NCI-H2227 treated with DMSO at 0.1 percent for 48 hours (cell line): Measurements from ENCODE around the gene SIAH2.

ENCODE experiments used
- DNase-seq: peaks from one replicate; lab custom pipeline; 2025; lab: John Stamatoyannopoulos, UW

SIAH2 gene

GRCh38 chr3:150747886-150748683, 14.9 kb downstream of the SIAH2 start:
- DNase-seq, result no peak

GRCh38 chr3:150746791-150747590, 16.0 kb downstream of the SIAH2 start:
- DNase-seq, result no peak

GRCh38 chr3:150745832-150746231, 17.1 kb downstream of the SIAH2 start:
- no peak for DNase-seq

- no peak for DNase-seq
These were observed 18.1 kb downstream of the SIAH2 start for GRCh38 chr3:150744919-150745211.

GRCh38 chr3:150744041-150744918, 18.7 kb downstream of the SIAH2 start:
- no peak for DNase-seq

- DNase-seq, result no peak
These were observed 19.5 kb downstream of the SIAH2 start for GRCh38 chr3:150743508-150743907.

- no peak for DNase-seq
These were observed 20.3 kb downstream of the SIAH2 start for GRCh38 chr3:150742679-150743078.

GRCh38 chr3:150742141-150742523, 20.8 kb downstream of the SIAH2 start:
- DNase-seq, result no peak

- DNase-seq, result no peak
These were observed 21.4 kb downstream of the SIAH2 start for GRCh38 chr3:150741497-150742140.

GRCh38 chr3:150740733-150741496, 22.1 kb downstream of the SIAH2 start:
- DNase-seq, result no peak

- DNase-seq, result no peak
These were observed 22.9 kb downstream of the SIAH2 start for GRCh38 chr3:150739877-150740645.

GRCh38 chr3:150739200-150739863, 23.6 kb downstream of the SIAH2 start:
- no peak for DNase-seq

GRCh38 chr3:150738688-150739087, 24.3 kb downstream of the SIAH2 start:
- DNase-seq, result peak; percentile 1

- DNase-seq, result no peak
These were observed 24.9 kb downstream of the SIAH2 start for GRCh38 chr3:150737874-150738679.

GRCh38 chr3:150736903-150737832, 25.8 kb downstream of the SIAH2 start:
- no peak for DNase-seq

GRCh38 chr3:150736316-150736719, 26.7 kb downstream of the SIAH2 start:
- no peak for DNase-seq

- peak; percentile 16 for DNase-seq
These were observed 28.2 kb downstream of the SIAH2 start for GRCh38 chr3:150734795-150735119.
